NK-92 treated with Interleukin-12 subunit alpha and Interleukin-12 subunit beta, amount 100 ng/mL, for 24 hours (cell line): Measurements from ENCODE around the gene ZNF189.

Experiments used
- DNase-seq: peaks from one replicate; lab custom pipeline; 2025; lab: John Stamatoyannopoulos, UW

ZNF189 gene

DNA sequence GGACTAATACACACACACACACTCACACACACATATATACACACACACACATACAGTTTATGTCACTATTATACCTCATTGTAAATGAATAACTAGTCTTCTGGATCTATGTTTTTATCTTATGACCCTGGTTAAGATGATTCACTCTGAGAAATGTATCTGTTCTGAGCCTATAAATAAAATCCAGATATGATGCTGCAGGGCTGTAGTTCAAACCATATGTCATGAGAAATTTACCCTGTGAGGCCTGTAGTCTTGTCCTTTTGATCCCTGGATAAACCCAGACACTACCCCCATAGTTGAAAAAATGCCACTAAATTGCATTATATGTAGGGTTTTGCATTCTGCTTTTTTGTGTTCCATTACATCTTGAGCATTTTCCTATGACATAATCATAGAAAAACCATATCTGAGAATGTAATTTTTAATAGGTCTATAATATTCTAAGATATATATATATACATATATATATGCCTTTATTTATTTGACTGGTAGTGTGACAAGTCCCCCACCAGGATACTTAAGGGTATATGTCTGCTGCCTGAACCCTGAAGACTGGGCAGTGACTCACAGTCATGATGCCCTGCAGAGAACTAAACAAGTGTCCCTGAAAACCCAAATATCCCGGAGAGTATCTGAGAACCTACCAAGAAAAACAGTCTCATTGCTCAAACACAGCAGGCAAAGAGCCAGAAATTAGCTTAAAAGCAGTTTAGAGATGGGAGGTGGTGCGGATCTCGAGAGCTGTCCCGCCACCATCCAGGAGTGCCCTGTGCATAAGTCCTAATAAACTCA lies 55.3 kb downstream of the ZNF189 start:
- DNase-seq: no peak

DNA sequence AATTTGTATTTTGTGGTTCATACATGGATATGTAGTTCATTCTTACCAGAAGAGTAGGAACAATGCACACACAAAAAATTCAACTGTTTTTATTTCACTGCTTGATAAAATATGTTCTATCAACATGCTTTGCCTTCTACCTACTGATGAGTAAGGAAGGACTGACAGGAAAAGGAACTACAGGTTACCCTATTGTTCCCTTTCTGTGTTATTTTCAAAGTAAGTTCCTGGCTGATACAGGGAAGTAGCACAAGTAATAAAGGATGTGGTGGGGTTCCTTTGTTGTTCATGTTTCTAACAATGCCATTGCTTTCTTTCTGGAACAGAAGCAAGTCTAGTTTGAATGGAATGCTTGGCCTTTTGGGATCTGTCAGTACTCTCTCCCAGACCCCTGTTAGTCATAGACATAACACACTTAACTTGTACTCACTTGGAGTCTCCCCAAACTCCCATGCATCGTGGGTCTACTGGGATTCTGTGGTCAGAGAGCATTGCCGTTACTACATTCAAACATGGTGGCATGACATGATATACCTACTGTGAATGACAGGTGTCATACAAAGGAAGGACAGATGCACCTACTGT lies 57.1 kb downstream of the ZNF189 start:
- DNase-seq: no peak

DNA sequence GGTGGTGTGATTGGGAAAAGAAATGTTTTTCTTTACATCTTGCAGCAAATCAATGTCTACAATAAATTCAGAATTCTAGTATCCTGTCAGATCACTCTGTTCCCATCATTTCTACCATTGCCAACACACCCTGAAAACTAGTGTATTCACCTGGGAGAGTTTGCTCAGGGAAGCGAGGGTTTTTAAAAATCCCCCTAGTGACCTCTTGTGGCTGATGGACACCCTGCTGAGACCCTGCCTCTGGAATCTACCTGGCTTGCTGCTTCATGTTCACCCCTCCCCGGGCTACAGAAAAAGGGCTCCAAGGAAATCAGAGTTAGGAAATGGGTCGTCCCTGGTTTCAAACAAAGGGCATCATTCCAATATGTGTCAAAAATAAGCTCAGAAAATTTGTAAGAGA lies 58.4 kb downstream of the ZNF189 start:
- DNase-seq: no peak

DNA sequence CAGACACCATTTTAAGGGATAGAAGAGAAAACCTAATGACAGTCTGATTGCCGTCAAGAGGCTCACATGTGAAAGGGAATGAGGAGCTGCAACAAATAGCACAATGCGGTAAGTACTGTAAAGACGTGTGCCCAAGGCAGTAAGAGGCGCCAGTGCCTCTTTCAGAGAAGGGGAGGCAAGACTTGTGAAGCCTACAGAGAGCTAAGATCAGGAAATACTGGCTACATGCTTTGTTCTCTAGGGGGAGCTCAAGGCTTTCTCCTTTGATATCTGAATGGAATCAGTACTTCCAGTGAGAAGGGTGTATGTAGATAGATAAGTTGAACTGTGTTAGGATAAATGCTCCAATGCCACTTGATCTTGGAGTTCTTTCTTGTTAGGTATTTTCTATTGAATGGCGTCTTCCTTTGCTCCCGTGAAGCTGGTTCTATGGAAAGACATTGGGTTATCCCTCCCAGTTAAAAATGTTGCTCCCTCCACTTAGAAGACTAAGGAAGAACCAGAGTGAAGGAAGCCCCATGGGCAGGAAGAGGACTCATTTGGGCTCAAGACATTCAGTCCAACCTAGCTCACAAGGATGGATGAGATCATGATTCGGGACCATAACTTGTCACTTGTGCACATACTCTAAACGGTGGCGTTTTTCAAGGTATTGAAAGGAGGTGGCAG lies 60.4 kb downstream of the ZNF189 start:
- no peak for DNase-seq
